ENCODE results near the gene NABP1.
"Not testable (repeated sequence)": the region's sequence is repeated elsewhere in the genome, so short reads cannot be mapped to it uniquely, and the experiment has no call there.

Gene NABP1, protein sequence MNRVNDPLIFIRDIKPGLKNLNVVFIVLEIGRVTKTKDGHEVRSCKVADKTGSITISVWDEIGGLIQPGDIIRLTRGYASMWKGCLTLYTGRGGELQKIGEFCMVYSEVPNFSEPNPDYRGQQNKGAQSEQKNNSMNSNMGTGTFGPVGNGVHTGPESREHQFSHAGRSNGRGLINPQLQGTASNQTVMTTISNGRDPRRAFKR
- total RNA-seq, result 107 to 152 reads per million in 2 donors

DNA sequence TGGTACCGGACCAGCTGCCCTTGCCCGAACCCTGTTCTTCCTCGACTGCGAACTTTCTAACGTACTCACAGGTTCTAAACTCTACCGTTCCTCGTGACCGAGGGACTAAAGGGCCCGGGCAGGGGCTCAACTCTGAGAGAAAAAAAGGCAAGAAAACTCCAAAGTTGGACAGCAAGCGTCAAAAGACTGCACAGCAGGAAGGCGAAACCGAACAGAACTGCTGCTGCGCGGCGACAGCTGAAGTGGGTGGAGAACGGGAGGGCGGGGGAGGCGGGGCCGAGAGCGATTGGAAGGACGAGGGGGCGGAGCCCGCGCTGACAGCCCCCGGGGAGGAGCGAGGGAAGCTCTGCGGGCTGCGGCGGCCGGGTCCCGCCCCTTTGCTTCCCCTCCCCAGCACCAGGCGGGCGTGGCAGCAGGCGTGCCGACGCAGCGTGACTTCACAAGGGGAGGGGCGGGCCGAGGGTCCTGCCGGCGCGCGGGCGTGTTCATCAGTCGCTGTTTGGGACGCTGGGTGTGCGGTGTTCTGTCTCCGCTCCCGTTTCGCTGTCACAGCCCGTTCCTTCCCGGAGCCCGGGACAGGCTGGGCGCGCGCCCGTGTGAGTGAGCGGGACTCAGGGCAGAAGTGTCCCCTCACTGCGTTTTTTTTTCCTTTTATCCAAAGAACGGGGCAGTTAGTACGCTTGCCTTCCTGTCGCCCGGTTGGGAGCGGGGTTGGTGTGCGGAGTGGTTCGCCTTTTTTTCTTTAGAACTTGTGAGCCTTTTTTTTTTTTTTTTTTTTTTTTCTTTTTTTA is at the start of gene NABP1:
NABP1 (plus strand) TSS at position 491 of the 791 bp plus-strand sequence. CDS start 479 bp downstream, outside the sequence.
- peak; percentile 98 for DNase-seq

DNA sequence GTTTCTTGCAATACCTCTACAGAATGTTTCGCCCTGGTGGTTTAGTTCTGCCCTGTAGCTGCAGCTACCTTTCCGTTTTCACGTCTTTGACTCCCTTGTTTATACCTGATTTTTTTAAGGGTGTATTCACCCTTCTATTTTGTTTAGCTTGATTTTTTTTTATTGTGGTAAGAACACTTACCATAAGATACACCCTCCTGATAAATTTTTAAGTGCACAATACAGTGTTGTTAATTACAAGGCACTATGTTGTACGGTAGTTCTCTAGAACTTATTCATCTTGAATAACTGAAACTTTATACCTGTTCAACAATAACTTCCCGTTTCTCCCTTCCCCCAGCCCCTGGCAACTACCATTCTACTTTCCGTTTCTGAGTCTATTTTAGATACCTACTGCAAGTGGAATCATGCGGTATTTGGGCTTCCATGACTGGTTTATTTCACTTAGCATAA is 48.9 kb upstream of the NABP1 start:
- no peak for DNase-seq

DNA sequence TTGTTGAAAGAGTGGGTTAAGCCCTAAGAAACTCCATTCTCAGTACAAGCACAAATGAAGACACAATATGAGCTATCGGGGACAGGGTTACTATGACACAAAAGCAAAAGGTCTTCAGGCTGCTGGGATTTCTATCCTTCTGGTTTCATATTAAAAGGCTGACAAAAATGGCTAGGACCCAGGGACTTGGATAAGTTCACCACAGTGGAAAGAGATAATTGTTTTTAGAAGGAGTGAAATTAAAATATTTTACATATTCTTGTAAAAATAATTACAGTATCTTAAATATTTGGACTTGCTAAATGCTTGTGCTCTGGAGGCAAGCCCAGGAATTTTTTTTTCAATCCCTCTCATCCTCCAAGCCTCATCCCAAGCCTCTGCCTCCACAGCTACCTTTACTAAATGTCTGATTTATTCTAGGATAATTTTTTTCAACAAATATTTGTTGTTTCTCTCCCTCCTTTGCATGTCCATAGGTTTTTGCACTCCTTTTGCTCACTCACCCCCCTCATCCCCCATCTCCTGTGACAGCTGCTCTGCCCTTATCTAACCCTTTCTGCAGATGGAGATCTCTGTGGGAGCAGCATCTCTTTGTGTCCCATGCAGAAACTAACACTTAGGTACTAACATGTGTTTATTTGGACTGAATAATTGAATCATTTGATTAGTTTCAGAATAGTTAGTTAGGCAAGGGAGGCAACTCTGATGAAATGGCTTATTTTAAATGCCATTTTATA is 47.8 kb upstream of the NABP1 start:
- DNase-seq, result no peak

DNA sequence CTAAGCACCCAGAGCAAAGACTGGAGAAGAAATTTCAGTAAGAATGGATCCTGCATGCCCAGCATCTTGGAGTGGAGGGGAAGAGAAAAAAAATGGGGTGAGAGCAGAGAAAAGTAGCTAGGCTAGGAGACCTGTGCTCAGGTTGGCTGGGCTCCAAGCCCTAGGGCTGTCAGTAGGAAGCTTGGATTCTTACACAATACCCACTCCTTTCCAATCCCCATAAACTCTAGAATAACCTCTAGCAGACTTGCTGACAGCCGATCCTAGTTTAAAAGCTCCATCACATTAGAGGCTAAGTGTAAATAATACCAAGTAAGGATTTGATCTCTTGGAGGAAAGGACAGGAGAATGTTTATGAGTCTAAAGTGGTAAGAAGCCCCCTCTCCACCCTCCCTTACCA is 46.2 kb upstream of the NABP1 start:
- no peak for DNase-seq

DNA sequence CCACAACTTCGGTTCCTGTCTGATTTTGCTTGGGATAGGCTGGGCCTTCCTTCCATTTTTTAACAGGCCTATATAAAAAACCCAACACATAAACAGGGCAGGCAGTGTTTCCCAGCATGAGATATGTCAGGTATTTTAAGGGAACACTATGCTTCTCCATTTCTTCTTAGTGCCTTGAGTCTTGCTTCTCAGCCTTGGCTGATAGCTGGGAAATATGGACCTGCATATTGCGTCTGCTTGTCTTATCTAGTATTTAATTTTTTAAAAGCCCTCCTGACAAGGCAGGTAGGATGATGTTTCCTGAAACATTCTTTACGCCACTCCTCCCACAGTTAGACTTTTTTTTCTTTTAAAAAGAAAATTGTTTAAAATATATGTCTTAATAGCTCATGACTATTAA is 45.5 kb upstream of the NABP1 start:
- no peak for DNase-seq

- DNase-seq, result no peak
These were observed 43.1 kb upstream of the NABP1 start for GRCh38 chr2:191634791-191635190.

DNA sequence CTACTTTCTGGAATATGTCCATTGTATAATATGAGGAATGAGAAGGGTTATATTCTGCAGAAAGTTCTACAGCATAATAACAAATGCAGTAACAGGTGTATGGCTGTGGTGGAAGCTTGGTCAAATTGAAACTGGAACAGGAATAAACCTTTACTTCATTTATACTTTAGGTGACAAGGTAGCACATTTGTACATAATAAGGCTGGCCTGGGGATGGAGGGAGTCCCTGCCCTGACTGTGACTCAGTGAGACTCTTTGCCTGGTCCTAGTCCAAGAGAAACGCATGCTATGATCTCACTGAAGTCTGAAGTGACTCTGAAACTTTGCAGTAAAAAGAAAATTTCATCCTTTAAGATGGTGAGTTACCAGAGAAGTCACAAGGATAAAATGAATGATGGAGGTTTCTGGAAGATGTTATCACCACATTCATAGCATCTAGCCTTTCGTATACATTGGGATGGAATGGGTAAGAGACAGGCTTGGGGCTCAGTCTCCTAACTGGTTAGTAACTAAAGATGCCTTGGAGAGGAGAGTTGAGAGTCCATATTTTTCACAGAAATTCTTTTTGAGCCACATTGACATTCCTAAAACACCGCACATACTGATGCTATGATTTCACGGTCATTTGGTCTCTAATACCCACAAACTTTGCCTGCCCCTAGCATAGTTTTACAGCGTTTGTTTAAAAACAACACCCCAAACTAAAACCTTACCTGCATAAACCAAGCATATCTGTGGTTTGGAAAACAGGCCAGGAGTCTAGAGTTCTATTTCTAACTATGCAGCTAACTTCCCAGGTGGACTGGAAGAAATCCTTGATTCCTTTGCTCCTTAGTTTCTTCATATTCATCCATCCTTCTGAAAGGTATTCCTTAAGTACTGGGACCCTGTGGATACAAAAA is 42.4 kb upstream of the NABP1 start:
- DNase-seq, result no peak

- no peak for DNase-seq
These were observed 41.7 kb upstream of the NABP1 start for GRCh38 chr2:191636235-191636543.

DNA sequence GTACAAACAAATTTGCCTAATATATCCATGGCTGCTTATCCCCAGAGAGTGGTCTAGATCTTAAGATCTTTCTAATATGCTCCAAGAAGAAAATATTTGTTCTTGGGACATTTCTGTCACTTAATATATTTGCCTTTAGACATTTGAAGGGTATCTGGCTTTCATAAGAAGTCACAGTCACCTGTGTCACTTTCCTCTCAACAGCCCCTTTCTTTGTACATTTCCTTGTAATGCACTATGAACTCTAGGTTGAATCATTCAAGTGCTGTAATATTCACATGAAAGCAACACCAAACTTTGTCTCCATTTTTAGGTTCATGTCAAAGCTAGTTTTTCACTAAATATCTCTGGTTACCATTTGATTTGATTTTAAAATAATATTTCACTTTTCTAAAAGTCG is 41.4 kb upstream of the NABP1 start:
- no peak for DNase-seq

- DNase-seq, result no peak
These were observed 40.5 kb upstream of the NABP1 start for GRCh38 chr2:191637182-191638078.

- no peak for DNase-seq
These were observed 39.7 kb upstream of the NABP1 start for GRCh38 chr2:191638079-191638801.

DNA sequence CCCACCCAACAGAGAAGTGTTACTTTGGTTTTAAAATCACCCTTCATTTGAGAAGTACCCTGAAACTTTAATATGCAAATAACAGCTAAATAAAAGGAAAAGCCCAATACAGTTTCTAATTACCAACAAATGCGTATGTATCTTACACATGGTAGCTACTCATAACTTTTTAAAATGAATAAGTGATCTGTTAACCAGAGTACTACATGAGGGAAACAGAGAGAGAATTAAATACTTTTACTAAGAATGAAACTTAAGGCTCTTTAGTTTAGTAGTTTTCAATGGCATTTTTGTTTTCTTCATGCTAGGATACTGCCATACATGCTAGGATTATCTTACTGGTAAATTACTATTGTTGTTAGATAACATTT is 39.1 kb upstream of the NABP1 start:
- no peak for DNase-seq

- no peak for DNase-seq
These were observed 36.3 kb upstream of the NABP1 start for GRCh38 chr2:191641609-191642008.

DNA sequence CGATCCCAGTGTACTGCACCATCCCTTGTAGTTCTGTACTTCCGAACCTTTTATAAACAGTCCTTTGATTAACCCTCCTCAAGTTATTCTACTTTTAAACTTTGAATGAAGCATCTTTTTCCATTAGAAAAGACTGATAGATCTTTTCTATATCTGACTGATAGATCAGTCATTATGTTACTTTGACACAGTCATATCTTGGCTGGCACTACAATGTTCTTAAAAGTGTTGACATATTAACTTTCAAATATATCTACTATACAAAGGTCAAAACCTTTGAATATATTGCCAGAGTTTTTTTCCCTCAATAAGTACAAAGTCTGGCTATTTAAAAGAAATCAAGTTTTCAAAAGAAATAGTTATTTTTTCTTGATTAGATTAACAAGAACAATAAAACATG is 35.4 kb upstream of the NABP1 start:
- DNase-seq, result no peak

DNA sequence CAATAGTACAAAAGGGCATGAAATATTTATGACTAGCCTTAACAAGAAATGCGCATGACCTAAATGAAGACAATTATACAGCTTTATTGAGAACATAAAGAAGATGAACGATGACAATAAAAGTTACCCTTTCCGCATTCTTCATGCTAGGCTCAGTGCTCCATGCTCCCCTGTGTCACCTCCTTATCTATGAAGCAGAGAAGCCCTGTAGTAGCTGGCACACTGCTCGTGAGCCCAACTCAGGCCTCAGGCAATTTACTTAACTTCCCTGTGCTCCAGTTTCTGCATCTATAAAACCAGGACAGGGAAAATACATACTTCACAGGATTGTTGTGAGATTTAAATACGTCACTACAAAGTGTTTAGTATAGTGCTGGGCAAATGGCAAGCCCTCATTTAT is 34.5 kb upstream of the NABP1 start:
- no peak for DNase-seq

DNA sequence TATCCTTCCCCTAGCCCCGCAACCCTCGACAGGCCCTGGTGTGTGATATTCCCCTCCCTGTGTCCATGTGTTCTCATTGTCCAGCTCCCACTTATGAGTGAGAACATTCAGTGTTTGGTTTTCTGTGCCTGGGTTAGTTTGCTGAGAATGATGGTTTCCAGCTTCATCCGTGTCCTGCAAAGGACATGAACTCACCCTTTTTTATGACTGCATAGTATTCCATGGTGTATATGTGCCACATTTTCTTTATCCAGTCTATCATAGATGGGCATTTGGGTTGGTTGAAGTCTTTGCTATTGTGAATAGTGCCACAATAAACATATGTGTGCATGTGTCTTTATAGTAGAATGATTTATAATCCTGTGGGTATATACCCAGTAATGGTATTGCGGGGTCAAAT is 33.3 kb upstream of the NABP1 start:
- DNase-seq, result not testable (repeated sequence)

DNA sequence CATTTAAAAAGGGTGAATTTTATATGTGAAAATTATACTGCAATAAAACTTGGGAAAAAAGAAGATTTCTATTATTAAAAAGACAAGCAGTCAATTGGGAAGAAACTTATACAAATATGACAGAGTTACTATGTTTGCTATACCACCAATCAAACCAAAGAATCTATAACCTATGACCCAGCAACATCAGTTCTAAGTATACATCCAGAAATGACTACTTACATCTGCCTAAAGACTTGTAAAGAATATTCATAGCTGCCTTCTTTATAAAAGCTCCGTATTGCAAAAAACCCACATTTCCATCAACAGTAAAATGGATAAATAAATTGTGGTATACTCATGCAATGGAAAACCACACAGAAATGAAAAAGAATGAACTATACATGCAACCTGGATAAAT is 32.9 kb upstream of the NABP1 start:
- DNase-seq, result no peak

DNA sequence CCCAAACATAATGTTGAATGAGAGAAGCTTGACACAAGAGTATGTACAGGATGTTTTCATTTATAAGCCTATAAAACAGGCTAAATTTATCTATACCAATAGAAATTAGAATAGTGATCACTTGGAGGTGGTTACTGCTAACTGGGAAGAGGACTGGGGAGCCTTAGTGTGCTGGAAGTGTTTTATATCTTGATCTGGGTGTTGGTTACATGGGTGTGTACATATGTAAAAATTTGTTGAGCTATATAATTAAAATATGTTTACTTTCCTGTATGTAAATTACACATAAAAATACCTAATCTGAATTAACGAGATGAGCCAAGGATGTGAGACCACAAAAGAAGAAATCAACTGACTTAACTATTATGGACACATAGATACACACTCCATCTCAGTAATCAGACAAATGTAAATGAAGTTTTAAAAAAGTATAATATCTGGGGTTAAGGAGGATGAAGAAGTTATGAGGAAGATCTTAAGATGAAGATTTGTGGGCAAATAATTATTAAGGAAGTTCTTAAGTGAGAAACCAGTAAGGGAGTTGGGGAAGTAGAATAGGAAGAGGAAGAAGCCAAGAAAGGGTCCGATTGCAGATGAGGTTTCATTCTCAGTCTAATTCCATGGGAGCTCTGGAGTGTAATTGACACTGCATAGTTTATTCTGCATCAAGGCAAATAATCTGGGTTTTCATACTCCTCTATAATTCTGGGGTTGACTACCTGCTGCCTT is 32.3 kb upstream of the NABP1 start:
- no peak for DNase-seq

DNA sequence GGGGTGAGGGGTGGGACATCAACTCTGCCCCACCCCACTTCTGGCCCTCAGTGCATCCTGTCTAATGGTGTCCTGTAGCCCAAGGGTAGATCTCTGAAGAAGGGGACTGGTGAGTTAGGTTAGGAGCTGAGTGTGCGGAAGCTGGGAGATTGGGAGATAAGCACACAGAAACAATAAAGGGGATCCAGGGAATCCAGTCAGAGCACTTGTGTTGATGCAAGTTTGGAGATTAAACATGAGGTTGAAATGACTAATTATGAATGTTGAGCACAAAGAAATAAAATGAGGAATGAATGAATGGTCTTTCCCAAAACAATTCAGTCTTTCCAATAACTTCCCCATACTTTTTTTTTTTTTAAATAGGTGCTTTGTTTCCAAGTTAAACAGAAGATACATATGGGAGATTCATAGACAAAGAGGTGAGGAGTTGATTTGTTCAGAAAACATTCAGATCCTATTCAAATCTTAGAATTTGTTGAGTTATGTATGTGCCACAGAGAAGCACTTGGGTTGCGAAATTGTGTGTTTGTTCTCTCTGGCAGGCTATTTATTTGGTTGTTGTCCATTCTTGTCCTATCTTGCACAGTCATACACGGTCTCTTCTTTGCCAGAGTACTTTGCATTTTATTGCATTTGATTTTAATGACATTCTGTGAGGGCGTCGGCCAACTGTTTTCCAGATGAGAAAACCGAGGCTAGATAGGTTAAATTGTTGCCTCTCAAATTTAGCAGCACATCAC is 31.6 kb upstream of the NABP1 start:
- no peak for DNase-seq

DNA sequence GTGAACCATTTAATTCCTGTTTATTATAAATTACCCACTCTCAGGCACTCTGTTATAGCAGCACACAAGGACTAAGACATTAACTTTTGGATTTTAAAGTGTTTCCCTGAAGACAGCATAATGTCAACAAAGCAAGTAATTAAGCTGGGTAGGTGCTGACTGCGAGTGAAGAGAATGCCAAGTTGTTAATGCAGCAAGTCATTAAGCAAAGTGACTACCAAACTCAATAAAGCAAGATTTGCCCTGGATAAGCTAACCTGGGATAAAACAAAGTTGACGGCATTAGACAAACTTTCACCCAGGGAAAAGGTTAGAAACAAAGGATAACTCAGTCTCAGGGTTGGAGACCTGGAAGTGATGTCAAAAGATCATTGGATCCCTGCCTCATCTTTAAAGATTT is 28.4 kb upstream of the NABP1 start:
- DNase-seq, result no peak

Measured in T-helper 9 cell (primary cell).